ENCODE data around the gene ANP32A.

DNA sequence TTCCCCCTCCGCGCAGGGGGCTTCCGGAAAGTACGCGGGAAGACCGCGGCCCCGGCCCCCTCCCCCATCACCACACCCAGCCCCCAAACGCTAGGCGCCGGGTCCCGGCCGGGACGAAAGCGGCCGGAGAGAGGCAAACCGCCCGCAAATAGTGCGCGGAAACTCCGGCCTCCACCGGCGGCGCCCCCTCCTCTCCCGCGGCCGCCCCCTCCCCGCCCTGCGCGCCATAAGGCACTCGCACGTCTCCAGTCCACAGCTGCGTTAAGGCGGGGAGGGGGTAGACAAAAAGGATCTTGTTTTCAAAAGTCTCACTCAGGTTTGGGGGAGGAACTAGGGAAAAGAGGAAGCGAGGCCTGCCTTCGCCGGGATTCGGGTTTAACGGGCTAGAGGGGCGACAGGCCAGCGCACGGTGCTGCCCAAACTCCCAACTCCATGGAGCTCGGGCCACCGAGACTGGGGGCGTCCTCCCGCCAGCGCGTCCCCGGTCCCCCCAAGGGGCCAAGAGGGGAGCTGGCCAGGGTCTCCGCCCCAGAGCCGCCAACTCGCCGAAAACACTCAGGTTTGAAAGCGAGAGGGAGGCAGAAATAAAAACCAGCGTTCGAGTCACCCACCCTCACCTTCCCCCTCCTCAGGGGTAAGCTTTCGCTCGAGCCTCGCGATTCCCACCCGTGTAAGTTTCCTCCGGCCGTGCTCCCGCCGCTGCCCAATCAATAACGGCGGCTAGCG lies 1.8 kb downstream of the ANP32A start:
- TF ChIP-seq, protein P1, sequence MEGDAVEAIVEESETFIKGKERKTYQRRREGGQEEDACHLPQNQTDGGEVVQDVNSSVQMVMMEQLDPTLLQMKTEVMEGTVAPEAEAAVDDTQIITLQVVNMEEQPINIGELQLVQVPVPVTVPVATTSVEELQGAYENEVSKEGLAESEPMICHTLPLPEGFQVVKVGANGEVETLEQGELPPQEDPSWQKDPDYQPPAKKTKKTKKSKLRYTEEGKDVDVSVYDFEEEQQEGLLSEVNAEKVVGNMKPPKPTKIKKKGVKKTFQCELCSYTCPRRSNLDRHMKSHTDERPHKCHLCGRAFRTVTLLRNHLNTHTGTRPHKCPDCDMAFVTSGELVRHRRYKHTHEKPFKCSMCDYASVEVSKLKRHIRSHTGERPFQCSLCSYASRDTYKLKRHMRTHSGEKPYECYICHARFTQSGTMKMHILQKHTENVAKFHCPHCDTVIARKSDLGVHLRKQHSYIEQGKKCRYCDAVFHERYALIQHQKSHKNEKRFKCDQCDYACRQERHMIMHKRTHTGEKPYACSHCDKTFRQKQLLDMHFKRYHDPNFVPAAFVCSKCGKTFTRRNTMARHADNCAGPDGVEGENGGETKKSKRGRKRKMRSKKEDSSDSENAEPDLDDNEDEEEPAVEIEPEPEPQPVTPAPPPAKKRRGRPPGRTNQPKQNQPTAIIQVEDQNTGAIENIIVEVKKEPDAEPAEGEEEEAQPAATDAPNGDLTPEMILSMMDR (IDR thresholded peaks at IDR 0.05) = no peak
- no peak for TF ChIP-seq POLR2AphosphoS5 (IDR thresholded peaks at IDR 0.05; ENCODE audit: insufficient read depth in 1 of 2, low read depth in 1 of 2)

All from vagina (tissue), 2 donors.